ENCODE data around the gene COMMD10. TPM values are rescaled to one million over a fixed set of nuclear protein-coding genes. Genes with fewer than 3 reads are reported as not detected.

COMMD10 gene
- total and polyA plus RNA-seq, 2 of the 8 experiments (the other 6 are each of a cell fraction or from before 2014, with no cell fraction given), result 16.5 to 43.4 TPM

DNA sequence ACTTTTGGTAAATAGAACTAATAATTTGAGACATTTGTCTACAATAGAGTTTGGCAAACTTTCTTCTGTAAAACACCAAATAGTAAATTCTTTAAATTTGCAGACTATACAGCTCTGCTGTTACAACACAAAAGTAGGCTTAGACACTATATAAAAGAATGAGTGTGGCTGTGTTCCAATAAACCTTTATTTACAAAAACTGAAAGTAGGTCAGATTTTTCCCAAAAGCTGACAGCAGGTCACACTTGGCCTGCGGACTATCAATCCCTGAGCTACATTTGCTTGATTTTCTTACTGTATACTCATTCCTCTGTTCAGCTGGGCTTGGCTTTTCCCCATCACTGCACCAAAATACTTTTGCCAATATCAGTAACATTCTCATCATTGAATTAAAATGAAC is 189.4 kb downstream of the COMMD10 start (continued):
- TF ChIP-seq, protein P1, sequence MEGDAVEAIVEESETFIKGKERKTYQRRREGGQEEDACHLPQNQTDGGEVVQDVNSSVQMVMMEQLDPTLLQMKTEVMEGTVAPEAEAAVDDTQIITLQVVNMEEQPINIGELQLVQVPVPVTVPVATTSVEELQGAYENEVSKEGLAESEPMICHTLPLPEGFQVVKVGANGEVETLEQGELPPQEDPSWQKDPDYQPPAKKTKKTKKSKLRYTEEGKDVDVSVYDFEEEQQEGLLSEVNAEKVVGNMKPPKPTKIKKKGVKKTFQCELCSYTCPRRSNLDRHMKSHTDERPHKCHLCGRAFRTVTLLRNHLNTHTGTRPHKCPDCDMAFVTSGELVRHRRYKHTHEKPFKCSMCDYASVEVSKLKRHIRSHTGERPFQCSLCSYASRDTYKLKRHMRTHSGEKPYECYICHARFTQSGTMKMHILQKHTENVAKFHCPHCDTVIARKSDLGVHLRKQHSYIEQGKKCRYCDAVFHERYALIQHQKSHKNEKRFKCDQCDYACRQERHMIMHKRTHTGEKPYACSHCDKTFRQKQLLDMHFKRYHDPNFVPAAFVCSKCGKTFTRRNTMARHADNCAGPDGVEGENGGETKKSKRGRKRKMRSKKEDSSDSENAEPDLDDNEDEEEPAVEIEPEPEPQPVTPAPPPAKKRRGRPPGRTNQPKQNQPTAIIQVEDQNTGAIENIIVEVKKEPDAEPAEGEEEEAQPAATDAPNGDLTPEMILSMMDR (IDR thresholded peaks at IDR 0.05; ENCODE audit: control extremely low read depth in 1 of 3, insufficient read depth in 1 of 3, low read depth in 1 of 3, low read length in 3 of 3), result no peak

Data from H1 (cell line).